GM20431 (cell line): ENCODE results near the gene DNAH14.

ENCODE experiments used
- in situ Hi-C: fragments of 300-500 bp; cut with MseI, MboI; formaldehyde crosslinking; loops from one replicate; pipeline ENCODE4 v1.15.0; 2020; ENCODE audit warnings: low sequenced_read_pairs; ENCODE audit not compliant: unreplicated experiment

The DNAH14 gene

DNA sequence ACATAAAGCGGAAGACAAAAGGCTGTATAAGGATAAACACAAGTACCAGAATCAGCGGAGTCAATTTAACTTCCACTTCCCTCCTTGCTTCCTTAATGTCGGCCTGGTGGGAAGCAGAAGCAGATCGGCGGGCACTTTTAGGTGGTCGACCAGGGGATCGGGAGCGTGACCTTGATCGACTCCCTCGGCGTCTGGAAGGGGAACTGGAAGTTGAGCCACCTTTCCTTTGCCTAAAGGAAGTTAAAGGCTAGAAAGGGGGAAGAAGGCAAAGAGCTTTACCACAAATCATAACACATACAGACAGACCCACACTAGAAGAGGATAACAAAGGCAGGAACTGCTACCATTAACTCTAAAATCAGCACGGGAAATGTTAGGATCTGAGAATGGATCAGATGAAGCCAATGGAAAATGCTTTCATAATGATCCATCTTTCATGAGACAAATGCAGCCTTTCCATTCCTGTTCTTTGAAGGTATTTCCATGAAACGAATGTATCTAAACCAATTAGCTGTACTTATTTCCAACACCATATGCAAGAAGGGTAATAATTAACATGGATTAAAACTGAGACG is 492.6 kb downstream of the DNAH14 start:
- in situ Hi-C loops = no loop called here

DNA sequence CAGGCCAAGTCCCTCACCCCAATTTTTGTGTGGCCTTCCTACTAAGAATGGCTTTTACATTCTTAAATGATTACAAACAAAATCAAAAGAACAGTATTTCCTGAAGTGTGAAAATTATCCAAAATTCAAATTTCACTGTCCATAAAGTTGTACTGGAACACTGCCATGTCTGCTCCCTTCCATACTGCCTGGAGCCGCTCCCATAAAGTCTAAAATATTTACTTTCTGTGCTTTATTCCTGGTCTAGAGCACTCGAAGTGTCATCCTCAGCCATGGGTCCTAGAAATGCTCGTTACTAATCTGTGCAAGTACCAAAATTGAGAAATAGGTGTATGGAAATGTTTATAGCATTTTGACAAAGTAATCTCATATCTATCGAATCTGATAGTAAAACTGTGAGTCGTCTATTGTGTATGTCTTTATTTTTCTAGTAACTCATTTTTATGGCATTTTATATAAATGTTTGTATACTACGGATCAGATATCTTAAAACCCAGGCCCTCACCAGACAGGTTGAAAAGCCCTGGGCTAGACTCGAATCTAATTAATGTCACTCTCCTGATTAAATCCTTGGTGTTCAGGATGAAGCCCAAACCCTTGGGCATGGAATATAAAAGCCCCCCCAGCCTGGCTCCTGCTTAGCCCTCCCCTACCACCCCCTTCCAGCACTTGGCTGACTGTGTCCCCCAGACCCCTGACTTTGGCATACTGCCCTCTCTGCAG is 493.5 kb downstream of the DNAH14 start:
- in situ Hi-C loops = no loop called here

DNA sequence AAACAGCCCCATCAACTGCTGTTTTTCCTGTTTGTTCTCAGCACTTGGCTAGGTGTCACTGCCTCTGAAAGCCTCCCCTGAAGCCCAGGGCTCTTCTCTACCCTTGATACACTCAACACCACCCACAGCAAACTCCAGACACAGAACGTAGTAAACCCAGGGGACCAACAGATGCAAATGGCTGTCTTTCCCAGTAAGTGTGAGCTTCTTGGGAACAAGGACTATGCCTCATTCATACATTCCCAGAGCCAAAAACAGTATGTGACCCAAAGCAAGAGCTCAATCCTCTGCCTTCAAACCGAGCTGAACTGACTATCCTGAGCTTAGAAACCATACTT is 494.0 kb downstream of the DNAH14 start:
- in situ Hi-C loops = no loop called here

DNA sequence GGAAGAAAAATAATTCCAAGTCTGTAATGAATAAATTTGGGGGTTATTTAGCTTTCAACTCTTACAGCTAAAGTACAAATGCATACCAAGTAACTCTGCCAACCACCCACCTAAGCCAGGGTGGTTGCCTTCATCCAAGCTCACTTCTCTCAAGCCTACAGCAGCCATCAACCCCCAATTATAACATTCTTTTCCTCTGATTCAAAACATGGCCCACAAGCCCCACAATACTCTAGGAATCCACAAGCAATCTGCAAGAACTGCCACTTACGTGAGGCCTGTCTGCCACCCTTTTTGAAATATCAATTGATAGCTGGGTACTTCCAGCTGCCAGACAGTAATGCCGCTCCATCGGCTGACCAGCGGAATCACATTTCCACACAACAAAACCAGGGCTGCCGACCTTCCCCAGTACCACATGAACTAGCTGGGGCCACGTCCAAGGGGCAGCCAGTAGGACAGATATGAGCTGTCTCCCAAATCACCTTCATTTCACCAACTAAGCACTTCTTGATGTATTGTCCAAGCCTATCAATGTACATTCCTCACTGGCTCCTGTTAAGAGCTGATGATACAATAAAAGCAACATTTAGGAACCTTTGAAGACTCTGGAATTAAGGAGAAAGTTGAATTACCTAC is 495.2 kb downstream of the DNAH14 start:
- in situ Hi-C loops = no loop called here

DNA sequence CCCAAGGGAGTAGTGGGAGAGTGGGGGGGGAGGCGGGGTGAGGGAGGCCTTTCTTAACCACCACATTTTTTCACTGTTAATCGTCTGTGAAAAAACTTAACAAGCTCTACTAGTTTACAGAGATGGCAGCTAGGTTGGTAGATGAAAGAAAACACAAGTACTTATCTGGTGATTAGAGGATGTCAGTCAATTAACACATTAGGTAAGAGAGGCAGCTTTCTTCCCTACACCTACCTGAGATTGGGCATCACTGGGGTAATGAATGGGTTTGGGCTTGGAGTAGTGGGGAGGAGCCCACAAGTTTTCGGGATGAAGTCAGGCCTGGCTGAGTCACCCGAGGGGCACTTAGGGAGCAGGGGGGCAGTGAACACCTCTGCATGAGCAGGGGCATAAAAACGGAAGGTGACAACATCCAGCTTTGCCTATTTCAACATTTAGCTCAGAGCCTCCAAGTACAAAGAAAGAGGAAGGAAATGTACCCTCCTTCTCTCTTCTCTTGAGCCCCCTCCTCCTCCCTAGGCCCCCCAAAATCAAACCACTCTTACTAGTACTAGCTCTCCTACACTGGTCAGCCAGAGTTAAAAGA is 495.8 kb downstream of the DNAH14 start:
- in situ Hi-C loops = no loop called here

DNA sequence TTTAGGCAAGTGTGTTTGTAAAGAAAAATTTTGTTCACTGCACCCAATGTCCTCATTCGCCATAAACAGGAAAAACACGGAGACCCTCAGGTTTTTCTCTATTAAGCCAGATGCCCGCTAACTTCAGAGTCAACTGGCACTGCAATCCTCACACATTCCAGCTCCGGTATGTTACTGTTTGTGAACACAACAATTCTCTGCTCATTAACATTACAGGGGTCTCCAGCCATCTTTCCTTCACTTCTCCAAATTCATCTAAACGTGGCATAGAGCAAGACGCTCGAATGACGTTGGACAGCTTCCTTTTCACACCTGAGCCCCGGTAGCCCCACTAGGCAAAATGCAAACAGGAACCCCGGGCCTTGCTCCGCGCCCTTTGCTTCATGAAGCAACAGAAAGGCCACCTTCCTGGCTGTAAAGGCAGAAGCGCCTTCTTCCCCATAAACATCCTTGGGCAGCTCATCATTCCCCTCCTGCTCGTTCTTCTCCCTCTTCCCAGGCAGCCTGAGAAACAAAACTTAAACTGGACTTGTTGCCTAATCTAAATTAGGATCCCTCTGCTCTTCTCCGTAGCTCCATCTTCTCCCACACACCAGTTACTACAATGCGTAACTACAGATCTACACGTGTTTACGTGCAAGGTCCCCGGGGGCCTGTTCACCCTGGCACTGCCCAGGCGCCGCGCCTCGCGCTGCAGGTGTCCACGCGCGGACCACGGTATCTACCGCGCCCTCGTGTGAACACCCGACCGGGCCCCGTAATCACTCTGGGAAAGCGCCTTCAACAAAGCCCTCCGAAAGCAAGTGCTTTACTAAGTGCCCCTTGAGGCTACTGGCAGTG is 497.1 kb downstream of the DNAH14 start:
- in situ Hi-C loops = no loop called here

DNA sequence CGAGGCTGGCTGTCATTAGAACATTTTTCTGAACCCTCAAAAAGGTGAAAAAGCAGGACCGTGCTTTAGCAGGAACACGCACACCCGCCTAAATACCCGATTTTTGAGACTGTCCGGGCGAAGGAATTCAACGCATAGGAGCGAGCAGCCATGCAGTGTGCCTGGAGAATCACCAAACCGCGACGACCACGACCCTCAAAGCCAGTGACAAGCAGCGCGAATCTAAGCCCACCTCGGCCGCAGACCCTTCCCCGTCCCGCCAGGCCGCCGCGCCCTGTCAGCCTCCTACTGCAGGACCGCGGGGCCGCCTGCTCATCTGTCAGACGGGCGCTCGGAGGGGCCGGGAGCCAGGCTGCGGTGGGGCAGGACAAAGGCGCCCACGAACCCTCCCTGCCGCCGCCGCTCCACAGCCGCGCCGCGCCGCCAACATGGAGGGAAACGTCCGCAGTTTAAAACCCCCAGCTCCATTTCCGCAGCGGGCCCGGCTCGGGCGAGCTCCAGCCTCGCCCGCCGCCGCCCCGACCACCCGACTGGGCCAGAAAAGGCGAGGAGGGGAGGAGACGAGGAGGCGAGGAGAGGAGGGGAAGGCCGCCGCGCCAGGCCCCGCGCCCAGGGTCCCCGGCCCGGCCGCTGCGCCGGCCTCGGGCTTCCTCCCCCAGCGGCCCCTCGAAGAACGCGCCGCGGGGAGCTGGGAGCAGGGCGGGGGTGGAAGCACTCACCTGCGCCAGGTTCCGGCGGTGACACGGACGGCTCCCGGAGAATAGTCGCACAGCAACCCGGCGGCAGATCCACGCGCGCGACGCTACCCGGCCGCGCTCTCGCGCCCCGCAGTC is 498.0 kb downstream of the DNAH14 start, which contains the start of gene LBR:
LBR (minus strand) TSS at position 804 of the 833 bp plus-strand sequence. CDS start 3,963 bp downstream, outside the sequence.
- in situ Hi-C loops = no loop called here

DNA sequence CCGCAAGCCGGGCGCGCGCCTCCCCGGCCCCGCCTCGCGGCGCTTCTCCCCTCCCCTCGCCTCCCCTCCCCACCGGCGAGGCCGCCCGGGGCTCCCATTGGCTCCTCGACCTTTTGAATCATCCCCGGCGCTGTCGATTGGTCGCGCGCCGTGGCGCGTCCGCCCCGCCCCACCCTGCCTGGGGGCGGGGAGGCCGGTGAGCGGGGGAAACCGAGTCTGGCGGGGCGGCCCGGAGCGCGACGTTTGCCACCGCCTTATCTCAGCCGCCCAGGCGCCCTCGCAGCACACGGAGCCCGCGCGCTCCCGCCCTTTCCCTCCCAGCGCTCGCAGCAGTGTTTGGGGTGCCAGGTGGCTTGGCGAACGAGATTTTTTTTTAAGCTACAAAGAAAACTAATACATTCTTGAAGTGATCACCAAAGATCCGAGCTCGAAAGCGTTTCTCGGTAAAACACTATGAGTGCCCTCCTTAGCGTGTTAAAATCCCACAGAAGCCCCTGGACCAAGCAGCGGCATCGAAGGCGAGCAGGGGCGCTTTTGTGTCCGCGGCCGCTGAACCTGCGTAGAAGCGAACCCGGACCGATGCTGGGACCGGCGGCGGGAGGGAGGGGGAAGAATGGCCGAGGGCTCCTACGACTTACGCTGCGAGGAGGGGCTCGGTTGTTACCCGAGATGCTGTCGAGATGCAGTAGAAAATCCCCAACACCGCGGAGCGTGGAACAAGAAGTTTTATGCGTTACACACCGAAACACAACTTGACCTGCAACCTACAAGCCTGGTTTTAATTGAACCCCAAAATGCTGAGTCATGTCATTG is 498.8 kb downstream of the DNAH14 start:
- in situ Hi-C loops = no loop called here

DNA sequence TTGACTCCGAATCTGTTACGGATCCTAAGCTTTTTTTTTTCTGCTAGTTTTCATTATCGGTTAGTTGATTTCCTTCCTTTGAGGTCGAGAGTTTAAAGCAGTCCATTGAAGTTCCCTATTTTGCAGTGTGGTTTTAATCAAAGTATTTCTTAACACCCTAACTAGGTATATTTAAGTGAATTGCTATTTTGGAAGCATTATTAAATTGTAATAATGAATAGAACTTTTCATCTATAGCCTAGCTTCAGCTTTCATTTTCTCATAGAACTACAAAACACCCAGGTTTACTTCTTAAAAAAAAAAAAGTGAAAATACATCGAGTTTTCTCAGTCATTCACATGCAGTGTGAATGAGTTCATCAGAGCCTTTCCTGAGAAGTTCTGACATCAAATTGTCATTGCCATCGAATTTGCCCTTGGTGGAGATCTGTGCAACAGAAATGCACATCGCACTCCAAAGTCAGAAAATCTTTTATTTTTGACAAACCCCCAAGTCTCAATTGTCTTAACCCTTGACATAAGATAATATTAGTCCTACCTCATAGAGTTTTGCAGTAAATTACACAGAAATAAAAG is 499.5 kb downstream of the DNAH14 start:
- in situ Hi-C loops = no loop called here

DNA sequence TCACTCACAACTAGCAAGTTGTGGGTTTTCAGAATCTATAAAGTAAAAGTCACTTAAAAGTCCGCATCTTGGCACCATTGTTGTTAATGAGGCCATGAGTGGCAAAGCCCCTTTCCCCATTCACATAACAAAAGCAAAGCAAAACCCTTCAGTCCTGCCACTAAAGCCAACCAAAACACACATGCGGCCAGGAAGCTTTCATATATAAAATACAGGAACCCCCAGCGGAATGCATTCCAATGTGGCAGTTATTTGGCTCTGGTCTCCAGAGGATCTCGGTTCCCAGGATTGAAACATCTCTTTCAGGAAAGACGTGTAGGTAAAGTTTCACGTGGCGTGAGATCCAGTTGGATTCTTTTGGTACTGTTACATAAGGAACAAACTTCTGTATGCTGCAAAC is 500.8 kb downstream of the DNAH14 start:
- in situ Hi-C loops = no loop called here

DNA sequence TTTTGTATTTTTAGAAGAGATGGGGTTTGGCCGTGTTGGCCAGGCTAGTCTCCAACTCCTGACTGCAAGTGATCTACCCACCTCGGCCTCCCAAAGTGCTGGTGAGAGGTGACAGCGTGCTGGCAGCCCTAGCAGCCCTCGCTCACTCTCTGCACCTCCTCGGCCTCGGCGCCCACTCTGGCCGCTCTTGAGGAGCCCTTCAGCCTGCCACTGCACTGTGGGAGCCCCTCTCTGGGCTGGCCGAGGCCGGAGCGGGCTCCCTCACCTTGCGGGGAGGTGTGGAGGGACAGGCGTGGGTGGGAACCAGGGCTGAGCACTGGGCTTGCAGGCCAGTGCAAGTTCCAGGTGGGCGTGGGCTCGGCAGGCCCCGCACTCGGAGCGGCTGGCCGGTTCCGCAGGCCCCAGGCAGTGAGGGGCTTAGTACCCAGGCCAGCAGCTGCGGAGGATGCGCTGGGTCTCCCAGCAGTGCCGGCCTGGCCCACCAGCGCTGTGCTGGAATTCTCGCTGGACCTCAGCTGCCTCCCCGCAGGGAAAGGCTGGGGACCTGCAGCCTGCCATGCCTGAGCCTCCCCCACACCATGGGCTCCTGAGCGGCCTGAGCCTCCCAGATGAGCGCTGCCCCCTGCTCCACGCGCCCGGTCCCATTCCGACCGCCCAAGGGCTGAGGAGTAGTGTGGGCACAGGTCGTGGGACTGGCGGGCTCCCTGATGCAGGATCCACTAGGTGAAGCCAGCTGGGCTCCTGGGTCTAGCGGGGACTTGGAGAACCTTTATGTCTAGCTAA is 501.8 kb downstream of the DNAH14 start:
- in situ Hi-C loops = no loop called here

DNA sequence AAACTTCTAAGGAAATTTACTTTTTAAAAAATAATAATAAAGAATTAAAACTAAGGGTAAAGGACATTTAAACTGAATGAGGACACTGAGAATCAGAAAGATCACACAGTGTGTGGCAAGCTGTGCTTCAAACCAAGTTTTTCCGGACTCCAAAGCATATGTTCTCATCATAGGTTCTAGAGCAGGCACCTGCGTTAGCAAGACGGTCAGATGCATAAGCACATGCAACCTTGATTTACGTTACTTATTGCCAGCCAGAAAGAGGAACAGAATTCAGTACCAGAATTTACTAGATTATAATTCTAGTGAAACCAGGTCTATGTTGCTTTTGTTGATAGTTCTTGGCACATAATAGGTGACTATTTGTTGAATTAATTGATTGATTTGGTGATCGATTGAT is 504.6 kb downstream of the DNAH14 start:
- in situ Hi-C loops = no loop called here

DNA sequence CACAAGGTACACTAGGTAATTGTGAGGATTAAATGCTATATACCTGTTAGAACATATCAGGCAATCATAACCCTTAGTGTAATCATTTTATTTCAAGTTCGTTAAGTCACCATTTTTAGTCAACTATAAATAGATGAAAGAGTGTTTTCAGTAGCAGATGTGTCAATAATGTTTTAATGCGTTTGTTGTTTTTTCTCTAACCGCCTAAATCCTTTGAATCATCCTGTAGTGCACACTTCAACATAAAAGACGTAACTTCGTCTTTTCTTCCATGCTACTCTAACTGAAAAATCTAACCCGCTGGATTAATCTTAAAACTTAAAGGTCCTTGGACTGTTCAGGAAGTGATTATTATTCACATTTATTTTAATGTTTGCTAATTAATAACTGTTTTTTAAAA is 505.6 kb downstream of the DNAH14 start:
- in situ Hi-C loops = no loop called here

DNA sequence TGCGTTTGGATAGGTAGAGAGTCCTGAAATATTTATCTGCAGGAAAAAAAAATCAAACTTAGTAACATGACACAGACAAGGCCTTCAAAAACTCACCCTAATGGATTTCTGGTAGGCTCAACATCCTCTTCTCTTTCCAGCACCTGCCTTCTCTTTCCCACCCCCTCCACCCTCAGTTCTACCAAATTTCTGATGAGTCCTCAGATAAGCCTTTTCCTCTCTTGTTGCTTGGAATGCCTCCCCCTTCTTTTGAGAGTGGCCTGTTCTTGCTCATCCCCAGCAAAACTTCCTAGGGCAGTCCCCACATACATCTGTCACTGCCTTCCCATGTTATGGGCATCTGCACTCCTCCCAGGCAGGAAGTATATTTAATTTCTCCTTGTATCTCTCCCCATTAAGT is 506.0 kb downstream of the DNAH14 start:
- in situ Hi-C loops = no loop called here

DNA sequence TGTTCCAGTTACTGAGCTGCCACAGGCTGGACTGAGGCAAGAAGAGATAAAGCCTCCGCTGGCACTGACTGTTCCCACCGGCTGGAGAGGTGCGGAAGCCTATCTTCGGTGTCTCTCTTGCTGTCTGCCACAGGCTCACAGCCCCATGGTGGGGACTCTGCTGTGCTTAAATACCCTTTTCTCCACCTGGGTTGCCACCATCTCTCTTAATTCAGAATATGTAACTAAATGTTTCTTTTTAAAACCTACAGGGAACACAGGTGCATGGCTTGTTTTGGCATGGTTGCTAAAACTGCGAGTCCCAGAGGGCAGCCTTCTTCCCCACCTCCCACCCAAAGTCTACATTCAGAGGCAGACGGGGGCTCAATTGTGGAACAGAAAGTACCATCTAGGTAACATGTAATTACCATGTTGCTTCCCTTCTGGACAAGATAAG is 506.5 kb downstream of the DNAH14 start:
- in situ Hi-C loops = no loop called here

DNA sequence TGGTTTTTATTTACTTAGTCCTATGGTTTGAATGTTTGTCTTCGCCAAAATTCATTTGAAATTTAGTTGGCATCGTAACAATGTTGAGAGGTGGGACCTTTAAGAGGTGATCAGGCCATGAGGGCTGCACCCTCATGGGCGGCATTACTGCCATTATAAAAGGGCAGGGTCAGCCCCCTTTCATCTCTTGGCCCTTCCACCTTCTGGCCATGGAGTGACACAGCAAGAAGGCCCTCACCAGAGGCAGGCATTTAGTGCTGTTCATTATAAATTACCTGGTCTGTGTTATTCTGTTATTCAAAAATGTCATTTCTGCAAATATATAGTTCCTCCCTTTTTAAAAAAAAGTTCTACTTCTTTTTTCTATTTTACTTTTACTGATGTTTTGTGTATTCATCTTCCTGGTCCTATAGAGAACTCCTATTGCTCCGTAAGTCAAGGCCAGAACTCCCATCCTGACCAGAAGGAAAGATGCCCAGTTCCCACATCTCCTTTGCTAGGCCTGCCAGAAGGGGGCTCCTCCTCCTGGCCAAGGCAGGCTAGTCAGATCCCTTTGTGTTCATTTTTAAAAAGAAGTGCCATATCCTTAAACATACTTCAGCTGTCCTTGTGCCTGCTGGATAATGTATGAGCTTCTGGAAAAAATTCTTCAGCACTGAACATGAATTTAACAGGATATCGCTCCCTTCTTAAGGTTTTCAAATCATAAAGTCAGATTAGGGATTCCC is 508.4 kb downstream of the DNAH14 start:
- in situ Hi-C loops = no loop called here
